GM21528 (cell line): ENCODE data around the gene IMP3.

Source experiments
- ATAC-seq: cut with Tn5 transposase; IDR thresholded peaks from one replicate; pipeline ENCODE4 v1.9.1; 2021; ENCODE audit warnings: mild to moderate bottlenecking, moderate library complexity; ENCODE audit not compliant: unreplicated experiment, low FRiP score

The IMP3 gene

DNA sequence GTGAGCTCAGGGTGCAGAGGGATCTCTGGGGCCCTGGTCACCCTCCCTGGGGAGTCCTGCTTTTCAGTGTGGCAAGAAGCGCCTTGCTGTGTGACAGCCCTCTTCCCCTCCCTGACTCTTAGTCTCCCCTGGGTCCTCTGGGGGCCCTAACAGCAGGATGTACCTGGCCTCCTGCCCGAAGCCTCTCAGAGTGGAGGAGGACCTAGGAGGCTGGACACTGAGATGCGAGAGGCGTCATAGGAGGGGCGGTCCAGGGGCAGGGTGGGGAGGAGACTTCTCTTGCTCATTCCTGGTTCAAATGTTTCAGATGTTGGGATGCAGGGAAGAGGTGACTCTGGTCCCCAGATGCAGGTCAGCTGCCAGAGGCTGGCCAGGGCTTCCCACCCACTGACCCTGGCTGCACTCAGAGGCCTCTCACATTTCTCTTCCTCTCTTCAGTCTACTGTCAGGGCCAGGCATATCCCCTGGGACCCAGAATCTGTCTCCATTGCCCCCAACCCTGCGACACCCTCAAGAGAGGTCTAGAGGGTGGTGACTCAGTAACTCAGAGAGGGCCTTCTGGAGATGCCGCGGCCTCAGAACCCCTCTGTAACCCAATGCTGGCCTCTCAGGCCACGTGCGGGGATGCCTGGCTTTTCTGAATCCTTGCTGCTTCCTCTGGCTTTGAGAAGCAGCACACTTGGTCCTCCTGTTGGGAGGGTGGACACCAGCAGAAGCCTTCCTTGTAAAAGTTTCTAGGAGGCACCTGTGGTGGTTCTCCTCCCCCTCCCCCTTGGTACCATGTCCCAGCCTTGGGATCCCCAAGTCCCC, 33.6 kb upstream of the IMP3 start:
- ATAC-seq: no peak

DNA sequence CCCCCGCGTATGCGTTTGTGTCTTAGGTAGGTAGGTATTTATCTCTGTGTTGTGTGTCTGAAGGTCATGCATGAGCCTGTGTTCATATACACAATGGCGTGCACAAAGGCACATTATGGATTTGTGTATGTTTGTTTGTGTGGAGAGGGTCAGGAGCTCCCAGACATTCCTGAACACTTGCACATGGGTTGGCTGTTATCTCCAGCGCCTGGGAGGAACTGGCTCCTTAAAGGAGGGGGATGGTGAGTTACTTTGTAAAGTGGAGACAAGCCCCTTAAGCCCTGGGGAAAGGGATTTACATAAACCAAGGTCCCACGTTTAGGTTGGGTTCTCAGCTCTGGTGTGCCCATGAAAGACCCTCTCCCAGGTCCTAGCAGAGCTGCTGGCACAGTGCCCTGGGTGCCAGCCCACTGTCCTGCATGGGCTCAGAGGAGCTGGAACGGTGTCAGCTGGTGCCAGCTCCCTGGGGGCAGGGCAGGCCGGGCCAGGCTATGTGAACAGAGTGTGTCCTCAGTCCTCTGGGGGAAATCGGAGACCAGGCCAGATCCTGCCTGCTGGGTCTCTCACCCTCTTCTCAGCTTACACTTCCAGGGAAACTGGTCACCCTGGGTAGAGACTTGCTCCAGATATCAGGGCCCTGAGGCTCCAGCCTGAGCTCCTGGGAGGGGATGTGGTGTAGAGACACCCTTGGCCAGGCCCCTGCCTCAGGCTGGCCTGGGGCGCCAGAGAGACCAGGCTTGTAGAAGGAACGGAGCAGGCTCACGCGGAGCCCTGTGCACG, 32.8 kb upstream of the IMP3 start:
- no peak for ATAC-seq

DNA sequence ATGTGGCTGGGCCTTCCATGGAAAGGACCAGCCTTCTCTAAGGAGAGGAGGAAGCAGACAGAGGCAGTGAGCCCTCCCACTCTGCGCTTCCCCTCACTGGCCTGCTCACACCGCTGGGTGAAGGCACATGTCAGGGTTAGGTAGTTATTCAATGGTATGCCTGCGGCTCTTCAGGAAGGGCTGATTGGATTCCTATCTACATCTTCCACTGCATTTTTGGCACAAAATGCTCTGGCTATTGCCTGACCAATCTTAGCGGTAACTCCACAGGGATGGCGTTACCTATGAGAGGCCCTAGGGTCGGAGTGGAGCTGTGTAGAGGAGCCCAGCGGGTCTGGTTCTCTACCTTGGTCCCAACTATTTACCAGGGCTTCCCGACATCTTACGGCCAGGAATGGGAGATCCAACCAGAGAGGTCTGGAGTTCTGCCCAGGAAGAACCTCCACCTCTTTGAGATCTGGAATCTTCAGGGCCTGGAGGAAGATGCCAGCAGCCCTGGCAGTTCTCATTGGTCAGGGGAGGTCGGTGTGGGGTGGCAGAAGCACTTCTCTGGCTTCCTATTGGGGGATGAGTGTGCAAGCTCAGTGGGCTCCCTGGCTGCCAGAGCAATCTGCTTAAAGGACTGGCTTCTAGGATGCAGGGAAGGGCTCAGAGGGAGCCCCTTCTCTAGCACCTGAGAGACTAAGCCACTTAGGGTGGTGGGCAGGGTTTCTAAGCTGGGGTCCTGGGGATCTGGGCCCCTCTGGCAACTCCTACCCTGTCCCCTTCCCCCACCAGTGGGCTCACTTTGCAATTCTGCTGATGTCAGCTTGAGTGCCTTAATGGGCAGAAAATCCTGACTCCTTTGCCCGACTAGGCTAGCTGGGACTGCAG, 31.9 kb upstream of the IMP3 start:
- ATAC-seq: no peak

DNA sequence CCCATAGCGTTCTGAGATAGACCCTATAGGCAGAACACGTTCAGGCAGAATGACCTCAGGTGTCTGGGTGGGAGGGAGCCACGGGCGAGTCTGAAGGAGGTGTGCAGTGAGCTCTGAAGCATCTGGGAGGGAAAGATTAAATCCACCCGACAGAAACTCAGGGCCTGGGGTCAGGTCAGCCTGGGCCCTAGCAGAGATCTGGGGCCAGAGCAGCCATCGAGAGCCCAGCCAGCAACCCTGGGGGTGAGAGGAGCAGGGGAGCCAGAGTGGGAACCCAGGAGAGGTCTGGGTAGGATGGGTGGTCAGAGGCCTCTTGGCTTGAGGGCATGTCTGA, 29.8 kb upstream of the IMP3 start:
- no peak for ATAC-seq

DNA sequence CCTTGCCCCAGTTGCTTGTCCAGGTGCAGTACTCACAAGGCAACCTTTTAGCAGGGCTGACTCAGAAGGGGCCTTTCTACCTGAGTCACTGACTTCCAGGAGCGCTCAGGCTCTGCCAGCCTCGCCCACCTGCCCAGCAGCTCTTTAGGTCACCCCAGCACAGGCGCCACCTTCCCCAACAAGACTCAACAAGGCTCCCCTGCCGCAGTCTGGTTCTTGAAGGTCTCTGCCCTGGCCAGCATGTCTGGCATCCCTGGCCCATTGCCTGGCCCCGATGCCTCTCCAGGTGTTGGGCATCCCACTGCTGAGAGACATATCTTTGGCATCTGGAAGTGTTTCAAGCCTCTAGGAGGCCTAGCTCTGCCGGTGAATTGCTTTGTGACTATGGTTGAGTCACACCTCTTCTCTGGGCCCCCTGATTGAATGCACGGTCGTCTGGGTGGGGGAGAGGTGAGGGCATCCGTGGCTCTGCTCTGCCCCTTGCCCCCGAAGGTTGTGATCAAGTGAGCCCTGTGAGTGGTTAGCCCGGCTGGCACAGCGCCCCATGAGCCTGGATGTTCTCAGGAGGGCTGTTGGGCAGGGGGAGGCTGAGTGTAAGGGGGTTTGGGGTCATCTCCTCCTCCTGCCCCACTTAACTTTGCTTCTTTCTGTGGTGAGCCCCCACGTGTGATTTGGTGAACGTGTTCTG, 29.3 kb upstream of the IMP3 start:
- ATAC-seq: no peak

DNA sequence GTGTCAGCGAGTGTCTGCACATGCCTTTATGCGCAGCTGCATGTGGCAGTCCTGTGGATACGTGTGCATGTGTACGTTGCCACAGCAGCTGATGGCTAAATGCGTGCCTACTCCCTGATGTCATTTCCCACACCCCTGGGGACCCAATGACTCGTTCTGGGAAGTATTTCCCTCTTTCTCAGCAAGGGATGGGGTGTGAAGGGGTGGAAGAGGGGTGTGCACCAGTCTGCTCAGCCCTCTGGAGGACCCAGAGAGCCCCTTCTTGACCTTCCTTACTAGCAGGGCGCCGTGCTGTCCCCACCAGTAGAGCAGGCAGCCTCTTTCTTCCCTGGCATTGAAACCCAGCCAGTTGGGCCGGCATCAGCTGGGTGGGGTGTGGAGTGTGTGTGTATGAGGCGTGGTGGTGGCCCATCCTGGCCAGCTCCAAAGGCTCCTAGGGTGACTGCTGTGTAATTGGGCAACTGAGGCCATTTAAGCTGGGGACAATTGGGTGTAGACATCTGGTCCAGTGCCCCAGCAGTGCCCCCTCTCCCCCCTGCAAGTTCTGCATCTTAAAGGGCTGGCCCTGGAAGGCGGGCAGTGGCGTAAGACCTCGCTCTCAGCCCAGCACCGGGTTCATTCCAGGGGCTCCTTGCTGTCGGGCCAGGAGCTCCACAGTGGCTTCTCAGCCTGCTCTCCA, 26.9 kb upstream of the IMP3 start:
- no peak for ATAC-seq

DNA sequence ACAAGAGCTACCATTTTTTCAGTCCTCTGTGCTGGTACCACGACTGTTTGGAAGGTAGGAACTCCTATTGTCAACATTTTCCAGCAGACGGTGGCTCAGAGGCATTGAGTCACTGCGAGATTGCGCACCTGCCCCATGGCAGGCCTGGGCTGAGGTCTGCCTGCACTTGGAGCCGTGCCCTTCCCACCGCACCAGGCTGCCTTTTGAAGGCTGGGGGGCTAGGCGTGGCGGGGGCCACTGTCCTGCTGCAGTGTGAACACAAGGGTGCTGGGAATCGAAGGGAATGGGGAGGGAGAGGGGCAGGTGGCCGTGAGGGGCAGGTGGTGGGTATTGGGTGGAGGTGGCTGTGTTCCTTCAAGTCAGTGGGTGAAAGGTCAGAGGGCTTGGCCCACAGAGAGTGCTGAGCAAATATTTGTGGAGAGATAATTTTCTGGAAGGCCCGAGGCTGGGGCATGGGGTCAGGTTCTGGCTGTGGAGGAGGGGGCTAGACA, 24.0 kb upstream of the IMP3 start:
- no peak for ATAC-seq

DNA sequence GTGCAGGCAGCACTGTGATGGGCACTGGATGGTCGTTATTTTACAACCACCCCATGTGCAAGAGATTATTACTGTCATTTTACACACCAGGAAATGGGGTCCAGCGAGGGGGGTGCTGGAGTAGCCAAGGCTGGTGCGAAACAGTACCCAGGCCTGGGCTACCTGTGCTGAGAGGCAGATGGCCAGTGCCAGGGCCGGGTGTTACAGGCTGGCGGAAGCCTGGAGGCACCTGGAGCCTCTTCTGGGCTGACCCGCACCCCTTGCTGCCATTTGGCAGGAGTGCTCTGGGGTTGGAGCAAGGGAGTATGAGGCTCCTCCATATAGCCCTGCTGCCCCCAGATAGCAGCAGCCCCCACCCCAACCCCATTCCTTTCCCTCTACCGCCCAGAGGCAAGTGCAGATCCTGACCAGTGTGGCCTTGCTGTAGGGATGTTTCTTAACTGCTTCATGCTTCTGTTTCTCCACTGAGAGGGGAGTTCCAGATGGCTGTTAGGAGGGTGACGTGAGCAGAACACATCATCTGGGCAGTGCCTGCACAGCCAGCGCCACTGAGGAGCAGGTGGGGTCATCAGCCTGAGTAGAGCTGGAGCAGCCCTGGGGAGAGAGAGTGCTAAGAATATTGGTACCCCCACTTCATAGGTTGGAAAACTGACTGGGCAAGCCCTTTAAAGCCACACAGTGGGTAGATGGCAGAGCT, 22.9 kb upstream of the IMP3 start:
- no peak for ATAC-seq

DNA sequence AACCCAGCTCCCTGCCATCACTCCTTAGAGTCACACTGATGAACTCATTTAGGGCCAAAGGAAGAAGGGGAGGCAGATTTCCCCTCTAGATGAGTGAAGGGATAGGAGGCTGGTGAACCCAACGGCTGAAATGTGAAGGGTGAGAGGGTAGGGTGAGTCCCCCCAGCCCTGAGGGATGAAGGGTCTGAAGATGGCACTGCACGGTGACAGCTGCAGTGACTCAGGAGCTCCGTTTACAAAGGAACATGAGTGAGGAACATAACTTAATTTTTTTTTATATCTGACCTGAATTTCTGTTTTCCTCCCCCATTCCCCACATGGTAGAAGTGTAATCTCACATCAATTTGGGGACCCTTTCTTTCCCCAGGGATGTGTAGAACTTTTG, 21.7 kb upstream of the IMP3 start:
- ATAC-seq: no peak

DNA sequence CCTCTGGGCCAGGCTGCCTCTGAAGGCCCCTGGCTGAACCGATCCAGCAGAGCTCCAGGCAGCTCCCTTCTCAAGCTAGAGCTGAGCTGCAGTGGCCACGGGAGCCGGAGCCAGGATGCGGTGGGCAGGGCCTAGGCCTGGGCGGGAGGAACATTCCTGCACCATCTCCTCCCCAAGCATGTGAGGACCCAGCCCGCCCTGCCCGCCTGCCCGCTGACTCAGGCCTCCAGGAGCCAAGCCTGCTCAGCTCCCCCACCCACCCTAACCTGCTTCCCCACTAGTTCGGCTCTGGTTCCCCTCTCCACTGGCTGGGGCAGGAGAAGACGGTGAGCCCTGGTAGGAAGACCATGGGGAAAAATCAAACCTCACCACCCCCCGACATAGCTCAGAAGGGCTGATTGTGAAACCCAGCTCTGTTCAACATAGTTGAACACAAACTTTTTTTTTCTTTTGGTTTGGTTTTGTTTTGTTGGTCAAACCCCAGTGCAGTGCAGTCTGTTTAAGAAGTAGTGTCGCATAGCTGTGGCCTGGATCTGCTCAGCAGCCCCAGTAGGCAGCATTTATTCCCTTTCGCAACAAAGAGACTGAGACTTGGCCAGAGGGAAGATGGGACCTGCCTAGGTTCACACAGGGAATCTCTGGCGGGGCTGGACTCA, 21.2 kb upstream of the IMP3 start:
- ATAC-seq: no peak

DNA sequence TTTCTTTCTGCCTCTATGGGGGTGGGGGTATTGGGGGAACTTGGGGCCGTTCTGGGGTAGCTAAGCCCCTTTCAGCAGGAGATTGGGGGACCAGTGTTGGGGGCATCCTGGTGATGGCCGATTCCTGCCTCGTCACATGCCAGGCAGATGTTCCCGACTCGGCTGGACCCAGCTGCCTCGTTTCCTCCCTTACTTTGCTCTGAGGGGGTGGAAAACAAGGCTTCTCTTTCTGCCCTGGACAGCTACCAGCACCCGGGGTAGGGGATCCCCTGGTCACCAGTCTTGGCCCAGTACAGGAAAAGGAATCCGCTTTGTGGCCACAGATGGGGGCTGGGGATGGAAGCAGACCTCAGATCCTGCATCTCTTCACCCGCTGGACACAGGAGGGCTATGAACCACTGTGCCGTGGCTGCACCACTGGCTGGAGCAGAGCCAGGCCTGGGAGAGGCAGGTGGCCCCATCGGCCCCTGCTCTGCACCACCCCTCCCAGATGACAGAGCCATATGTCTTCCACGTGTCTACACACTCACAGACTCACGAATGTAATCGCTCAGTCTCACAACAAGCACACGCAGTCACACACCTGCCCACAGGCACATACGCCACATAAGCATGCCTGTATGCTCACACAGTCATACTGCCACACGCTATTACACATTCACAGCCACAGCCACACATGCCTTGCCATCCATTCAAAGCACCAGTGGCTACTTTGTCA, 20.1 kb upstream of the IMP3 start:
- ATAC-seq: no peak

DNA sequence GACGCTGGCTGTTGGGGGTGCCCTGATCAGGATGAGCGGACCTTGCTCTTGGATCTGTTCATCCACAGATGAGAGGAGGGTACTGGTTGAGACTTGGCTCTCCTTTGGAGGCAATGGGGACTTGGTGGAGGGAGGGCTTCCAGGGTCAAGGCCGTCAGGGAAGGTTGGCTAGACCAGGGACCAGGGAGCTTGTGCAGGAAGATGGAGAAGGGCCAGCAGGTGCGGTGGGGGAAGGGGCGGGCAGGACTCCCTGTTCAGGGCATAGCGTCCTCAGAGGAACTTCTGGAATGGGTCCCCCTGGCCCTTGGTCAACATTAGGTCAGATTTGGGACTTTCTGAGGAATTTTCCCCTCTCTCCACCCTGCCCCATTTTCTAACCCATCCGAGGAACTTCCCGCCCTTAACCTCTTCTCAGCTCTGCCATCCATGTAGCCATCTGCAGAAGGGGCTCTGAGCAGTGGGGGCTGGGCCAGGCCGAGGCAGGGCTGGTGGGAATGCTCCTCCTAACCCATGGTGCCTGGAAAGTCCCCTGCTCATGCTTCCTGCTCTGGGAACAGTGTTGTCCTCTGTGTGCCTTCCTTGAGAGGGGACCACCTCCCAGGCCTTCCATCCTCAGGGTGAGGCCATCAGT, 19.2 kb upstream of the IMP3 start:
- ATAC-seq: no peak

DNA sequence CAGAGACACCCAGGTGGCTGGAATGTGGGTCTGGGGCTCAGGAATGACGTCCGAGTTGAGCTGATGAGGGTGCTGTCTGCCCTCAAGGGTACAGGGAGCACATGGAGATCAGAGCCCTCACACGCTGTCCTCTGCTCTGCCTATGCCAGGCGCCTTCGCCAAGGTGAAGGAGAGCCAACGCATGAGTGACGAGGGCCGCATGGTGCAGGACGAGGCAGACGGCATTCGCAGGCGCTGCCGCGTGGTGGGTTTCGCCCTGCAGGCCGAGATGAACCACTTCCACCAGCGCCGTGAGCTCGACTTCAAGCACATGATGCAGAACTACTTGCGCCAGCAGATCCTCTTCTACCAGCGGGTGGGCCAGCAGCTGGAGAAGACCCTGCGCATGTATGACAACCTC, 16.8 kb upstream of the IMP3 start:
- ATAC-seq: no peak

DNA sequence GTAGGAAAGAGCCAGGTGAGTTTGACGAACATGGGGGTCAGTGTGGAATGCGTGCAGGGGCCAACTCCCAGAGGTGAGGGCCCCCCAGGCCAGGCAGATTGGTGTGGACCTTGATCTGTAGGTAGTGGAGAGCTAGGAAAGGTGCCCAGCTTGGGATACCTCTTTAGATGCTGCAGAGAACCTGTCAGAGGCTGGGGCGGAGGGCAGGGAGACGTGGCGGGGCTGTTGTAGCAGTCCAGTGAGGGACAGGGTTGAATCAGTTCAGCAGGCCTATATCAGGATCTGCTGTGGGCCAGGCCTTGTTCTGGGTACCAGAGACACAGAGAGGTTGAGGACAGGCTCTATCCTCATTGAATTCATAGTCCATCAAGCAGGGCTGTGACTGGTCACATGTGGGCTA, 16.3 kb upstream of the IMP3 start:
- ATAC-seq: no peak

DNA sequence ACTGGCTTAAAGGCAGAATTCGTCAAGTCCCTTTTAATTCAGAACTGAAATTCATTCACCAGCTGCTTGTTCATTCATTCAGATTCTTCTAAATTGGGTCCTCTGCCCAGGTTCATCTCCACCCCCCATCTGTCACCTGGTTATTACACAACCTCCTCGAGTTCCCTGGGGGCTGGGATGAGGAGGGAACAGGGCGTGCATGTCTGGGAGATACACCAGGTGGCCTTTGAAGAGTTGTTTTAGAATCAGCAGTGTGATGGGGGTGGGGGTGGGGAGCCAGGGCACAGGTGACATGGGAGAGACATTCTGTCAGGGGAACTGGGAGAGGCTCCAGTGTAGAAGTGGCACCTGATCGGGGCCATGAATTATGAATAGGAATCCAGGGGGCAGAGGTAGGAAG, 15.9 kb upstream of the IMP3 start:
- ATAC-seq: no peak

DNA sequence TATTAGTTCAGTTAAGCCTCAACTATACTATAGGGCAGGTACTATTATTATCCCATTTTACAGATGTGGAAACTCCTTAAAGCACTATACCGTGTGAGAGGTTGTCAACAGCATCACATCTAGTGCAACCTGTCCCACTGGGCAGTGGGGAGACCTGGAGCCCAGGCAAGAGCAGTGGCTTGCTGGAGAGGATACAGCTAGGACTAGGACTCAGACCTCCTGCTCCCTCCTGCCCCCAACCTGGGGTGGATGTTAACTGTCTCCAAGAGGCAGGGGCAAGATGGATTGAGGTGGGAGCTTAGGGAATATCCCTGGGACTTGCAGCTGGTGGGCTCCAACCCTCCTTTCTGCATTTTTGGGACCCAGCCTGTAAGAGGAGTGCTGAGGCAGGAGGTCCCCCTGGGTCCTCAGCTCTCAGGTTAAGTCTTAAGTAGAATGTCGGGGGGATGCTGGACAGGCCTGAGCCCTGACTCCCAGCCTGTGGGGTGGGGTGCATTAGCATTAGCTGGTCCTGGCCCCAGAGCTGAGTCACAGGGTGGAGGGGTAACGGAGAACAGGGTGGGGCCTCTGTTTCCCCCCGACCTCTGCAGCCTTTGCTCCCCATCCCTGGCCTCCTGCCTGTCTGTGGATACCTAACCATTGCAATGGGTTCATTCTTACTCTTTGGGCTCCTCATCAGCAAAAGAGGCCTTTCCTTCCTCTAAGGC, 14.3 kb upstream of the IMP3 start:
- no peak for ATAC-seq

DNA sequence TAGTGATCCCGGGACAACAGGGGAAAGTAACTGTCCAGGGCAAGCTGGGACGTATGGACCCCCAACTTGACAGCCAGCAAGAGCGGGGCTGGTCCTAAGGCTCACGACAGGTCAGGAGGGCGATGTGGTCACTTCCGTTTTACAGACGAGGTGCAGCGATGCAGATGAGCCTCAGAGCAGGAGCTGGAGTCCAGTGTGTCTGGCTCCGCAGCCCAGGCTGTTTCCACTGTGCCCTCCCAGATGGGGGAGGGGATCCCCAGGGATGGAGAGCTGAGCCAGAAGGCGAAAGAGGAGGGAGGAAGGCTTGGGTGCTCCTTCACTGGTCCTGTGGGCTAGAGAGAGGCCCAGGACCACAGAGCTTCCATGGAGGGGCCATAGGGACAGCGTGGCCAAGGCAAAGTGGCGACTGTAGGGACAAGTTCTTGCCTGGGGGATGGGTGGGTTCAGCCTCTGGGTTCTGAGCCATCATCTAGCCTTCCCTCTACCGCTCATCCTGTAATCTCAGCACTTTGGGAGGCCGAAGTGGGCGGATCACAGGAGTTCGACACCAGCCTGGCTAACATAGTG, 13.4 kb upstream of the IMP3 start:
- no peak for ATAC-seq
